Right lobe of liver (tissue), 4 donors: Measurements from ENCODE around the gene ZNG1B.
"Not testable (repeated sequence)": the region's sequence is repeated elsewhere in the genome, so short reads cannot be mapped to it uniquely, and the experiment has no call there.

Experiments
- POLR2A ChIP-seq: fragments of 450-650 bp; IDR thresholded peaks from one replicate; pipeline ENCODE4 v1.6.1; 2017; ENCODE audit warnings: antibody characterized with exemption, mild to moderate bottlenecking
- TF ChIP-seq, protein P1 (sequence below), 4 donors: fragments of 200-600 bp in 3 of 4; fragments of 450-650 bp in 1 of 4; IDR thresholded peaks; one replicate each; pipeline versions ENCODE4 v1.5.1 to v1.8.0; 2016 to 2022; ENCODE audit warnings: antibody characterized with exemption in 4 of 4, mild to moderate bottlenecking in 2 of 4
- donor health status: DM: no; HTN: no; CAD: no.
- donor health status: DM: no; HTN: no; CAD: no.
- donor health status: DM: no; HTN: yes; CAD: no.

DNA sequence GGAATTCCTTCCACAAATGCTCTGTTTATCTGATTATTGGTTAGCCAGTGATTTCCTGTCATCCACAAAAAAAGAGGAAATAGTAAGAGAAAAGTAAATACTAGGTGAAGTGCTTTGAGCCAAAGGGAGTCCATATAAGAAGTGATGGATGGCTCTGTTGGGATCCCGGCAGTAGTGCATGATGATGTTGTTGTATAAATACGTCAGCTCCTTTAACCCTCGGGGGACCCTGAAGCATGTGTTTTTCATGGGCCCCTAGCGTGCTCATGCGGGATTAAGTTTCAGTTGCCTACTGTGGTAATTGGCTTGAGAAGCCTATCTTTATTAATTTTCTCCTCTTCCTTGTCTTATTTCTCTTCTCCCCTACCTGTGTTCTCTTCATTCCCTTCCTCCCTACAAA is 24.7 kb upstream of the ZNG1B start:
- TF ChIP-seq, protein P1, sequence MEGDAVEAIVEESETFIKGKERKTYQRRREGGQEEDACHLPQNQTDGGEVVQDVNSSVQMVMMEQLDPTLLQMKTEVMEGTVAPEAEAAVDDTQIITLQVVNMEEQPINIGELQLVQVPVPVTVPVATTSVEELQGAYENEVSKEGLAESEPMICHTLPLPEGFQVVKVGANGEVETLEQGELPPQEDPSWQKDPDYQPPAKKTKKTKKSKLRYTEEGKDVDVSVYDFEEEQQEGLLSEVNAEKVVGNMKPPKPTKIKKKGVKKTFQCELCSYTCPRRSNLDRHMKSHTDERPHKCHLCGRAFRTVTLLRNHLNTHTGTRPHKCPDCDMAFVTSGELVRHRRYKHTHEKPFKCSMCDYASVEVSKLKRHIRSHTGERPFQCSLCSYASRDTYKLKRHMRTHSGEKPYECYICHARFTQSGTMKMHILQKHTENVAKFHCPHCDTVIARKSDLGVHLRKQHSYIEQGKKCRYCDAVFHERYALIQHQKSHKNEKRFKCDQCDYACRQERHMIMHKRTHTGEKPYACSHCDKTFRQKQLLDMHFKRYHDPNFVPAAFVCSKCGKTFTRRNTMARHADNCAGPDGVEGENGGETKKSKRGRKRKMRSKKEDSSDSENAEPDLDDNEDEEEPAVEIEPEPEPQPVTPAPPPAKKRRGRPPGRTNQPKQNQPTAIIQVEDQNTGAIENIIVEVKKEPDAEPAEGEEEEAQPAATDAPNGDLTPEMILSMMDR (IDR thresholded peaks at IDR 0.05) = not testable (repeated sequence)
- not testable (repeated sequence) for TF ChIP-seq POLR2A
